Fibroblast of peridontal ligament (primary cell): ENCODE data around the gene NECTIN1.

Experiments used
- DNase-seq: peaks from one replicate; pipeline ENCODE4 v3.0.0-alpha.2; 2010; ENCODE audit errors: extremely low read depth

NECTIN1 gene

DNA sequence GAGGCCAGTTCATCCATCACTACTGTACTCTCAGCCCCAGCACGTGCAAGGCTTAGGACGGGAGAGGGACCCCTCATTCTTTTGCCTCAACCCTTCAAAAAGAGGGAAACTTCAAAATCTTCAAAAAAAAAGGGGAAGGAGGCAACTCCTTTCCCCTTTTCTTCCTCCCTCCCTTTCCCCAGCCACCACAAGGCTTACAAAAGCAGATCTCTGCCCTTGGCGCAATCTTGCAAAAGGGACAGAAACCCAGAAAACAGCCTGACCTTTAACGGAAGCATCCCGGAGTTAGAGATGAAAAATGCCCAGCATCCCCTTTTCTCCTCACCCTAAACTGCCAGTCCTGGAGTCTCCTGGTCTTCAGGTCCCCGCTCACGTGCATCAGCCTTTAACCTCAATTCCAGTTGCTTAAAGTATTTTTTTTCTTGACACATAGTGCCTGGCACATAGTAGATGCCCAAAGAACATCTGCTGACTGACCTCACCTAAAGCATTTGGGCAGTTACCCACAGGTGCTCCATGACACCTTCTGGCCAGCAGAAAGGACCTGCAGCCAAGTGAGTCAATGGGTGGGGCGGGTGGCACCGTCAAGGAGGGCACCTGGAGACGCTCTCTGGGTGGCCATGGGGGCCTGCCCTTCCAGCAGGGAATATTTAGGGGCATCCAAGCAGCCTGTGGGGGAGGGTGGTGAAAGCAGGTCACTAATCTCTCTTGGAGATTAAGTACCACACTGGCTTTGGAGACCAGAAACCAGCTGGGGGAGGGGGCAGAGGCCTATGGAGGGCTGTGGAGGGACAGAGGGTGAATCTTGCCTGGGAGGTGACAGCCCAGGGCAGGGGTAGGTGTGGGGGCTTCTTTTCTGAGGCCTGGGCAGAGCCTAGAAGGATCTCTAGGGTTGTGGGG, 16.3 kb downstream of the NECTIN1 start:
- DNase-seq: no peak

- DNase-seq: no peak
Measured at GRCh38 chr11:119712006-119712405, 17.0 kb downstream of the NECTIN1 start.

- DNase-seq: no peak
Measured at GRCh38 chr11:119711476-119711875, 17.5 kb downstream of the NECTIN1 start.

- no peak for DNase-seq
Measured at GRCh38 chr11:119710417-119710816, 18.6 kb downstream of the NECTIN1 start.

- peak; percentile 86 for DNase-seq
Measured at GRCh38 chr11:119709638-119710346, 19.2 kb downstream of the NECTIN1 start.

DNA sequence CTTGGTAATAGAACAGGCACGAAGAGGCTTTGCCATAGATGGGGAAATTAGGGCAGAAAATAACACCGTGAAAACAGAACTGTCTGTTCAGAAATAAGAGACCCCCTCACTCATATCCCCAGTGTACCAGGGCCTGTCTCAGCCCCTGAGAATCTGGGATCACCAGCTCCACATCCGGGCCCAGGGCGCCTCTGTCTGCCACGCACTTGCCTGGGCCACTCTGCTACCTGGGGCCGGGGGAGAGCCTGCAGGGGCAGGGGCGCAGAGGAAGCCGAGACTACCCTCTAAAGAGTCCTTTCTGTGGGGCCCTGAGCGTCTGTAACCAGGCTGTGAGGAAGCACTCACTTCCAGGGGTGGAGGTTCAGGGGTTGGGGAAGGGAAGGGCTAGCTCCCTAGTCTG, 19.8 kb downstream of the NECTIN1 start:
- no peak for DNase-seq

DNA sequence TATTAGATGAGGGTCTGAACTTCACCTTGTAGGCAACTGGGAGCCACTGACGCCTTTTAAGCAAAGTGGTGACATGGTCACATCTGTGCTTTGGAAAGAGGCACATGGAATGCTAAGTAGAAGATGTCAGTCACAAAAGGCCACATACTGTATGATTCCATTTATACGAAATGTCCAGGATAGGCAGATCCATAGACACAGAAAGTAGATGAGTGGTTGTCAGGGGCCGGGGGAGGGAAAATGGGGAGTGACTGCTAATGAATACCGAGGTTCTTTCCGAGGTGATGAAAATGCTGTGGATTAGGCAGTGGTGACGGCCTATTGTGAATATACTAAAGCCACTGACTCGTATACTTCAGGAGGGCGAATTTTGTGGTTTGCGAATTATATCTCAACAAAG, 20.6 kb downstream of the NECTIN1 start:
- DNase-seq: no peak

DNA sequence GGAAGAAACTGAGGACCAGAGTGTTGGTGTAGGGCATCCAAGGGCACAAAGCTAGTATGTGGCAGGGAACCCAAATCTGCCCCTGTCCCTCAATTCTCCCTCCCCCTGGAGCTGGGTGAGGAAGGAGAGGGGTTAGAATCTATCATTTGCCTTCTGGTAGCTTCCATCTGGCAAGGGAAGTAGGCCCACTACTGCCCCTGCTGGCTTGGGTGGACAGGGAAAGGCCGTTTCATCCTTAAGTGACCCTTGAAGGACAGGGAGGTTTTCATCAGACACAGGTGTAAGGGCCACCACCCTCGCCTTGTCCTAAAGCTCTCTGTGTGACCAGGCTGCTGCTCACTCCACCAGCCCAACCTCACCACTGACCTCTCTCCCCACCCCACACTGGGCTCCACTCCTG, 22.1 kb downstream of the NECTIN1 start:
- no peak for DNase-seq

- no peak for DNase-seq
Measured at GRCh38 chr11:119706029-119706428, 23.0 kb downstream of the NECTIN1 start.

- DNase-seq: no peak
Measured at GRCh38 chr11:119705362-119705761, 23.6 kb downstream of the NECTIN1 start.

DNA sequence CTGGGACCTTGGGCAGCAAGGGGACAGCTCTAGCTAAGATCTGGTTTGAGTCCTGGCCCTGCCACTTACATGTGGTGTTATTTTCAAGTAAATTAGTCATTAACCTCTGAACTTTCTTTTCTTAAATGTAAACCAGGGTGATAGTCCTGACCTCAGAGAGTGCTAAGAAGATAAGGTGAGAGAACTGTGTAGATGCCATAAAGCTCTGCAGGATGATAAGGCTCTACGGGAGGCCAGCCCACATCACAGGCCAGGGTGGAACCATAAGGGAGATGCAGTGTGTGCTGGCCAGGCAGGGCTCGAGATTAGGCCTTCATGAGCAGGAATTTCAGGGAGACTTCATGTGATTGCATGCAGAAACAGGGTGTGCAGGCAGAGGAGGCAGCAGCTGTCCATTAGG, 24.2 kb downstream of the NECTIN1 start:
- no peak for DNase-seq

- peak; percentile 8 for DNase-seq
Measured at GRCh38 chr11:119701591-119702549, 27.1 kb downstream of the NECTIN1 start.

DNA sequence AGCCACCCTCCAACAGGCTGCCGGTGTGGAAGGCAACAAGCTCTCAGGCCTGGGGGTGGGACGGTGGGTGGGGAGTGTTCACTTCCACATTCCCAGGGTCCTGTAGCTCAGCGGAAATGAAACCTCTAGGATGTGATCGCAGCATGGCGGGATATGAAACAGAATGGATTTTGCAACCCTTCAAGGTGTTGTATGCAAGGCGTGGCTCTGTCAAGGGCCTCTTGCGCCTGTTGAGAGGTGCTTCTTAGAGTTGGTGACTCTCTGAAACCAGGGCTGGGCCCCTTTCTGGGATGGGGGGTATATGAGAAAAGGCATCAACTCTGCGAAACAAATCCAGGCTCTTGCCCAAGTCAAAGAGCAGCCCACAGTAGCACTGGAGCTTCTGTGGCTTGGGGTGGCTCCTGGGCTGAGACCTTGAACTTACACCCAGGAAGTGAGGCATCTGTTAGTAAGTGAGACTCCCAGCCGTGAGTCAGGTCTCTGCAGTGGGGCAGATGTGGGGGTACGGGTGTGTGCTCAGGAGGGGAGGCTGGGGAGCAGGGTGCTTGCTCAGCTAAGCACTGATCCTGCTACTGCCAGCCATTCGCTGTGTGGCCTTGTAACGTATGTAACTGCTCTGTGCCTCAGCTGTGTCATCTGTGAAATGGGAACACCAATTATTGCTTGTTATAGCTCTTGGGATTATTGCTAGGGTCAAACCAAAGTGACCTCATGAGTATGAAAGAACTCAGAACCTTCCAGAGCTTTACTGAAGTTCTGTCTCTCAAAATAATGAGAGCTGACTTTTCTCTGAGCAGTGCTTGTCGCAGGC, 28.3 kb downstream of the NECTIN1 start:
- DNase-seq: no peak

DNA sequence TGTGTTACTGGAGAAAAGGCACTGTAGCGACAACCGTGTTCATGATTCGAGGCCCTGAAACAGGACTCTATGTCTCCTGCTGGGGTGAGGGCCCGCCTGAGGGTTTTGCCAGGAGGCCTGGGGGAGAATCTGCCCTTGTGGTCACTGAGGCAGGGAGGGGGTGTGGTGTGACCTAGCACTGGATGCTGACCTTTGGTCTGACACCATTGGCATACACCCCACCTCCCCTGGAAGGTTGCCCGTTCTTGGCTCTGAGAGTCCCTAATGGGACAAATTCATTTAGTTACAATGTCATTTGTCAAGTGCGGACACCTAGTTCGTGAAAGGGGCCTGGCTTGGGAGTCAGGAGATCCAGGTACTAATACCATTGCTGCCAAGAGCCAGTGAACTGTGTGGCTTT, 29.0 kb downstream of the NECTIN1 start:
- DNase-seq: no peak

GRCh38 chr11:119699227-119699626, 29.8 kb downstream of the NECTIN1 start:
- peak; percentile 14 for DNase-seq

- DNase-seq: no peak
Measured at GRCh38 chr11:119697882-119698281, 31.1 kb downstream of the NECTIN1 start.

- DNase-seq: no peak
Measured at GRCh38 chr11:119697445-119697844, 31.6 kb downstream of the NECTIN1 start.

DNA sequence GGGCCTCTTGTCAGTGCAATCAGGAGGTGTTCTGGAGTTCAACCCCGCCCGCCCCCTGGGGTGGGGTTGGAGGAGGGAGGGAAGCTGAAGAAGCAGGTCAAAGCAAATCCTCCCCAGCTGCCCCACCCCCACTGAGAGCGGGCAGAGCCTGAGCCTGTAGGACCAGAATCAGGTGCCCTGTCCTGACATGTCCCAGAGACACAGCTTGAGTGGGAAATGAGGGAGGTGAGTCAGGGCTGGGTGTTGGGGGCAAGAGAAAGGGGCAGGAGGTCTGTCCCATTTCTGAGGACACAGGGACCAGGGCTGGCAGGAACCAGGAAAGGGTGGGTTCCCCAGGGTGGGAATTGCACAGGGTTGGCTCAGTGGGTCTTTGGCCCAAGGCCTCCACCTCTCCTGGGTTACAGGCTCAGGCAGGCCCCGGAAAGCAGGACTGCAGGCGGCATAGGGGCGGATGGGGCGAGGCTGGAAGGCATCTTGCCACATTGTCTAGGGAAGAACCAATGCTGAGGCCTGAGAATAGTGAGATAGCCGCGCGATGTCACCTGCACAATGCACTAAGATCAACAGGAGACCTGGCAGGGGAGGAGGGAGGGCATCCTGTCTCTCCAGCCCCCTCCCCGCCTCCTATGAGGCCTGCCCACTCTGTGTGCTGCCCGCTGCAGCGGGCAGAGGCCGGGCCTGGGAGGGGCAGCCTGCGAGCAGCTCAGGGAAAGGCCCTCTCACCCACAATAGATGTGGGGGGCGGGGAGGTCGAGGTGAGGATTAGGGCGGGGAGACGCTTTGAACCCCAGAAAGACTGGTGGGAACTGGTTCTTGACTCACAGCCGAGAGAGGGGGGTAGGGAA, 32.4 kb downstream of the NECTIN1 start:
- no peak for DNase-seq

DNA sequence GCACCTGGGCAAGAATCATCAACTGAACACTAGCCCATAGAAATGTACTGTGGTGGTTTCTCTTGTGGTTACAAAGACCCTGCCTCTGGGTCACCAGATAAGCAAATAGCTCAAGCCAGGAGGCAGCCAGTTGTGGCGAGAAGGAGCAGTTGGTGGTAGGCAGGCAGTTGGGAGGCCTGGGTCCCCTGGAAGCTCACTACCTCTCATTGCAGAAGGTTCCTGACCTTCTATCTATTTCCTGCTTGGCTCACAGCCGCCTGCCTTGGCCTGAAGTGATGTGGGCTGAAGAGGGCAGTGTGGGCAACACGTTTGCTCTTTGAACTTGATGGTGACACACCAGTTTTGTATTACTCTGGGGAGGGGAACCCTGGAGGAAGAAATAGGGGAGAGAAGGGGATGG, 34.7 kb downstream of the NECTIN1 start:
- no peak for DNase-seq

- no peak for DNase-seq
Measured at GRCh38 chr11:119693253-119693815, 35.7 kb downstream of the NECTIN1 start.
